WTC11 (cell line): ENCODE data around the gene SH3PXD2A. TPM values are rescaled to one million over a fixed set of nuclear protein-coding genes. Genes with fewer than 3 reads are reported as not detected.

ENCODE experiments used
- ATAC-seq: fragments of 200-7000 bp; cut with Tn5 transposase; 2 replicates; pipeline ENCODE4 v1.10.0; 2021; ENCODE audit warnings: mild to moderate bottlenecking, moderate library complexity
- CTCF ChIA-PET: fragments of 300-600 bp; sonication (Branson Sonifier 250); formaldehyde crosslinking; loops from one replicate; lab custom pipeline; 2021; ENCODE audit warnings: antibody characterized with exemption; lab: Charles Lee
- POLR2A ChIA-PET: fragments of 350-600 bp; sonication (Branson Sonifier 250); formaldehyde crosslinking; loops from one replicate; lab custom pipeline; 2021; ENCODE audit warnings: antibody characterized with exemption; lab: Charles Lee
- DNase-seq: peaks from one replicate; pipeline ENCODE4 v3.0.0; 2021; ENCODE audit warnings: low spot score
- H3K27ac Mint-ChIP-seq: 2 replicates; pipeline ENCODE4 v1.8.0; 2021; ENCODE audit warnings: mixed read lengths
- H3K27me3 Mint-ChIP-seq: 2 replicates; pipeline ENCODE4 v1.8.0; 2021; ENCODE audit warnings: low read depth, mild to moderate bottlenecking, moderate library complexity, mixed read lengths
- H3K36me3 Mint-ChIP-seq: 2 replicates; pipeline ENCODE4 v1.8.0; 2021; ENCODE audit warnings: mixed read lengths
- H3K4me1 Mint-ChIP-seq: 2 replicates; pipeline ENCODE4 v1.8.0; 2022; ENCODE audit warnings: mixed read lengths
- H3K4me3 Mint-ChIP-seq: 2 replicates; pipeline ENCODE4 v1.8.0; 2021; ENCODE audit warnings: mild to moderate bottlenecking, moderate library complexity, mixed read lengths
- H3K9me3 Mint-ChIP-seq: 2 replicates; pipeline ENCODE4 v1.8.0; 2021; ENCODE audit warnings: mixed read lengths
- CREM ChIP-seq: sonication (generic); formaldehyde crosslinking; IDR thresholded peaks from 2 replicates; pipeline ENCODE4 v1.8.1; 2022; ENCODE audit warnings: mild to moderate bottlenecking, missing genetic modification reagents, moderate library complexity
- NFATC4 ChIP-seq: fragments of 250-450 bp; sonication (Bioruptor Pico); IDR thresholded peaks from 2 replicates; pipeline ENCODE4 v1.9.0; 2021; ENCODE audit warnings: mild to moderate bottlenecking
- NR3C1 ChIP-seq: sonication (generic); formaldehyde crosslinking; conservative IDR thresholded peaks from 2 replicates; pipeline ENCODE4 v1.8.1; 2023; ENCODE audit warnings: low read depth, mild to moderate bottlenecking, missing genetic modification reagents
- ZNF138 ChIP-seq: sonication (generic); formaldehyde crosslinking; conservative IDR thresholded peaks from 2 replicates; pipeline ENCODE4 v1.8.1; 2022; ENCODE audit warnings: mild to moderate bottlenecking, moderate library complexity, missing genetic modification reagents
- total RNA-seq: library from RNA; stranded (reverse); gene quantifications from 3 replicates; pipeline ENCODE4 v1.2.3, GENCODE V29; 2021
- TF ChIP-seq, protein P1 (sequence below): sonication (generic); formaldehyde crosslinking; IDR thresholded peaks from 2 replicates; pipeline ENCODE4 v1.8.0; 2023; ENCODE audit warnings: missing genetic modification reagents, mild to moderate bottlenecking, borderline replicate concordance
- TF ChIP-seq, protein P2 (sequence below): sonication (generic); formaldehyde crosslinking; IDR thresholded peaks from 2 replicates; pipeline ENCODE4 v1.8.0; 2022; ENCODE audit warnings: mild to moderate bottlenecking, missing genetic modification reagents
- TF ChIP-seq, protein P3 (sequence below): sonication (generic); formaldehyde crosslinking; IDR thresholded peaks from 2 replicates; pipeline ENCODE4 v1.8.1; 2022; ENCODE audit warnings: low read depth, missing genetic modification reagents, borderline replicate concordance
- TF ChIP-seq, protein P4 (sequence below): sonication (generic); formaldehyde crosslinking; IDR thresholded peaks from 2 replicates; pipeline ENCODE4 v1.8.1; 2023; ENCODE audit warnings: mild to moderate bottlenecking, missing genetic modification reagents
- TF ChIP-seq, protein P5 (sequence below): fragments of 250-450 bp; sonication (Bioruptor Pico); IDR thresholded peaks from 2 replicates; pipeline ENCODE4 v1.9.0; 2021; ENCODE audit warnings: moderate library complexity, mild to moderate bottlenecking, inconsistent platforms, borderline replicate concordance
- TF ChIP-seq, protein P6 (sequence below): sonication (generic); formaldehyde crosslinking; IDR thresholded peaks from 2 replicates; pipeline ENCODE4 v1.8.1; 2023; ENCODE audit warnings: mild to moderate bottlenecking, missing genetic modification reagents, borderline replicate concordance

Gene SH3PXD2A
- total RNA-seq, 1 experiment from 2014 or later: 15.7 TPM

DNA sequence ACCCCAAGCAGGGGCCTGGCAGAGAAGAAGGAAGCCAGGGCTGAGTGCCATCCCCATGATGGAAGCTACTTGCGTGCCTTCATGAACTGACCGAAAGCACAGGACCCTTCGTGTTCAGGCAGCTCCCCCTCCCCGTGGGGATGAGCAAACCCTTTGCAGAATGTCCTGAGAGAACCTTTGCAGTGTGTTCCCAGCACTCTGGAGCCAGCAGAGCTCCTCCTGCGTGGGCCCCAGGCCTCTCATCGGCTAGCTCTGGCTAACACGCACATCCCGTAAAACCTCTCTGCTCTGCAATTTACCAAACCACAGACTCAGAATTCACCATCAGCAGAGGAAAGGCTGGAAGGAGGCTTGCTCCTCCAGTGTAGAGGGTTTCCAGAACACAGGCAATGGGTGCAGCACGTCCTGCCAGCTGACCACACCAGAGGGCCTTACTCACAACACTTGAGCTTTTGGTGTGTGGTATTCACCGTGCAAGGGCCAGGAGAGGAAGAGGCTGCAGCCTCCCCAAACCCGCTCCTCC, 3.1 kb downstream of the SH3PXD2A start (continued):
- TF ChIP-seq, protein P1, sequence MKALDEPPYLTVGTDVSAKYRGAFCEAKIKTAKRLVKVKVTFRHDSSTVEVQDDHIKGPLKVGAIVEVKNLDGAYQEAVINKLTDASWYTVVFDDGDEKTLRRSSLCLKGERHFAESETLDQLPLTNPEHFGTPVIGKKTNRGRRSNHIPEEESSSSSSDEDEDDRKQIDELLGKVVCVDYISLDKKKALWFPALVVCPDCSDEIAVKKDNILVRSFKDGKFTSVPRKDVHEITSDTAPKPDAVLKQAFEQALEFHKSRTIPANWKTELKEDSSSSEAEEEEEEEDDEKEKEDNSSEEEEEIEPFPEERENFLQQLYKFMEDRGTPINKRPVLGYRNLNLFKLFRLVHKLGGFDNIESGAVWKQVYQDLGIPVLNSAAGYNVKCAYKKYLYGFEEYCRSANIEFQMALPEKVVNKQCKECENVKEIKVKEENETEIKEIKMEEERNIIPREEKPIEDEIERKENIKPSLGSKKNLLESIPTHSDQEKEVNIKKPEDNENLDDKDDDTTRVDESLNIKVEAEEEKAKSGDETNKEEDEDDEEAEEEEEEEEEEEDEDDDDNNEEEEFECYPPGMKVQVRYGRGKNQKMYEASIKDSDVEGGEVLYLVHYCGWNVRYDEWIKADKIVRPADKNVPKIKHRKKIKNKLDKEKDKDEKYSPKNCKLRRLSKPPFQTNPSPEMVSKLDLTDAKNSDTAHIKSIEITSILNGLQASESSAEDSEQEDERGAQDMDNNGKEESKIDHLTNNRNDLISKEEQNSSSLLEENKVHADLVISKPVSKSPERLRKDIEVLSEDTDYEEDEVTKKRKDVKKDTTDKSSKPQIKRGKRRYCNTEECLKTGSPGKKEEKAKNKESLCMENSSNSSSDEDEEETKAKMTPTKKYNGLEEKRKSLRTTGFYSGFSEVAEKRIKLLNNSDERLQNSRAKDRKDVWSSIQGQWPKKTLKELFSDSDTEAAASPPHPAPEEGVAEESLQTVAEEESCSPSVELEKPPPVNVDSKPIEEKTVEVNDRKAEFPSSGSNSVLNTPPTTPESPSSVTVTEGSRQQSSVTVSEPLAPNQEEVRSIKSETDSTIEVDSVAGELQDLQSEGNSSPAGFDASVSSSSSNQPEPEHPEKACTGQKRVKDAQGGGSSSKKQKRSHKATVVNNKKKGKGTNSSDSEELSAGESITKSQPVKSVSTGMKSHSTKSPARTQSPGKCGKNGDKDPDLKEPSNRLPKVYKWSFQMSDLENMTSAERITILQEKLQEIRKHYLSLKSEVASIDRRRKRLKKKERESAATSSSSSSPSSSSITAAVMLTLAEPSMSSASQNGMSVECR (CRISPR knock-in tag): no peak
- TF ChIP-seq, protein P2, sequence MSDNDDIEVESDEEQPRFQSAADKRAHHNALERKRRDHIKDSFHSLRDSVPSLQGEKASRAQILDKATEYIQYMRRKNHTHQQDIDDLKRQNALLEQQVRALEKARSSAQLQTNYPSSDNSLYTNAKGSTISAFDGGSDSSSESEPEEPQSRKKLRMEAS (CRISPR knock-in tag): no peak
- TF ChIP-seq NR3C1: no peak
- TF ChIP-seq, protein P3, sequence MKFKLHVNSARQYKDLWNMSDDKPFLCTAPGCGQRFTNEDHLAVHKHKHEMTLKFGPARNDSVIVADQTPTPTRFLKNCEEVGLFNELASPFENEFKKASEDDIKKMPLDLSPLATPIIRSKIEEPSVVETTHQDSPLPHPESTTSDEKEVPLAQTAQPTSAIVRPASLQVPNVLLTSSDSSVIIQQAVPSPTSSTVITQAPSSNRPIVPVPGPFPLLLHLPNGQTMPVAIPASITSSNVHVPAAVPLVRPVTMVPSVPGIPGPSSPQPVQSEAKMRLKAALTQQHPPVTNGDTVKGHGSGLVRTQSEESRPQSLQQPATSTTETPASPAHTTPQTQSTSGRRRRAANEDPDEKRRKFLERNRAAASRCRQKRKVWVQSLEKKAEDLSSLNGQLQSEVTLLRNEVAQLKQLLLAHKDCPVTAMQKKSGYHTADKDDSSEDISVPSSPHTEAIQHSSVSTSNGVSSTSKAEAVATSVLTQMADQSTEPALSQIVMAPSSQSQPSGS (CRISPR knock-in tag): no peak
- TF ChIP-seq, protein P4, sequence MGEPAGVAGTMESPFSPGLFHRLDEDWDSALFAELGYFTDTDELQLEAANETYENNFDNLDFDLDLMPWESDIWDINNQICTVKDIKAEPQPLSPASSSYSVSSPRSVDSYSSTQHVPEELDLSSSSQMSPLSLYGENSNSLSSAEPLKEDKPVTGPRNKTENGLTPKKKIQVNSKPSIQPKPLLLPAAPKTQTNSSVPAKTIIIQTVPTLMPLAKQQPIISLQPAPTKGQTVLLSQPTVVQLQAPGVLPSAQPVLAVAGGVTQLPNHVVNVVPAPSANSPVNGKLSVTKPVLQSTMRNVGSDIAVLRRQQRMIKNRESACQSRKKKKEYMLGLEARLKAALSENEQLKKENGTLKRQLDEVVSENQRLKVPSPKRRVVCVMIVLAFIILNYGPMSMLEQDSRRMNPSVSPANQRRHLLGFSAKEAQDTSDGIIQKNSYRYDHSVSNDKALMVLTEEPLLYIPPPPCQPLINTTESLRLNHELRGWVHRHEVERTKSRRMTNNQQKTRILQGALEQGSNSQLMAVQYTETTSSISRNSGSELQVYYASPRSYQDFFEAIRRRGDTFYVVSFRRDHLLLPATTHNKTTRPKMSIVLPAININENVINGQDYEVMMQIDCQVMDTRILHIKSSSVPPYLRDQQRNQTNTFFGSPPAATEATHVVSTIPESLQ: no peak
- TF ChIP-seq CREM (CRISPR knock-in tag): no peak

DNA sequence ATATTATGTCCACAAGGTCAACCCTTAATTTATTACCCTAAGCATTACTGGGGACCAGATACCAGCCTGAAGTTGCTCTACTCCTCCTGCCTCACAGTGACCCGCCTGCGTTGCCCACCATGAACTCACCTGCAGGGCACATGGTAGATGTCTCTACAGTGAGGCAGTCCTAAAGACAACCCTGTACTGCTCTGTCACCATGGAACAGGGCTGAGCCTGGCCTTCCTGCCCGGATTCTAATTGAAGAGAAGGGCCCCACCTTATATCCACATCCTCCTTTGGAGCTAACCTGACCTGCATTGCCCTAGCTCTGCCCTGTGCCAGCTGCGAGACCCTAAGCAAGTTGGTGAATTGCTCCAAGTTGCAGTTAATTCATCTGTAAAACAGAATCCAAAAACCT, 4.1 kb downstream of the SH3PXD2A start:
- no peak for ATAC-seq
- H3K27ac Mint-ChIP-seq: no peak overlapping the region
- H3K9me3 Mint-ChIP-seq: no peaks in the 10 kb centered on the region
- H3K4me1 Mint-ChIP-seq: peaks cover 35% of the 10 kb centered on the region
- DNase-seq: no peak
- peaks cover 26% of the 10 kb centered on the region for H3K27me3 Mint-ChIP-seq
- TF ChIP-seq NFATC4 (no peak), ZNF138 (CRISPR knock-in tag) (no peak)
- POLR2A ChIA-PET: no interaction called here
- no peaks in the 10 kb centered on the region for H3K36me3 Mint-ChIP-seq
- CTCF ChIA-PET: interaction anchor here (0.6 to 6.4 kb wide), 2 partner anchors 139 to 146 kb away, joined by 3 to 64 read pairs; no protein-coding TSS in a partner anchor
- no peak overlapping the region for H3K4me3 Mint-ChIP-seq

DNA sequence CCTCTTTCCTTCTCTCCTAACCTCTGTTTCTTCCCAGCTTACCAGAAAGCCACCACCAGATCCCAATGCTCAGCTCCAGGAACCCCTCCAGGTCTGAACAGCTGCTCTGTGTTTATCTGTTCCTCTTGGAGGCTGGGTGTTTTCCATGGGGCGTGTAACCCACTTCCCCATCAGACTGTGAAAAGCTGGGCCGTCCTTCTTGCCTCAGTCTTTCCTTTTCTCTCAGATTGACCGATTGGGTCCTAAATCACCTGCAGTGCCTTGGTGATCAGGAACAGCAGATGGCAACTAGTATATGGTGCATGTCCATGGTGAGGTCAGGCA, 4.8 kb downstream of the SH3PXD2A start:
- CTCF ChIA-PET: no interaction called here
- peaks cover 40% of the 10 kb centered on the region for H3K4me1 Mint-ChIP-seq
- no peak overlapping the region for H3K27ac Mint-ChIP-seq
- ATAC-seq: no peak
- TF ChIP-seq, protein P5, sequence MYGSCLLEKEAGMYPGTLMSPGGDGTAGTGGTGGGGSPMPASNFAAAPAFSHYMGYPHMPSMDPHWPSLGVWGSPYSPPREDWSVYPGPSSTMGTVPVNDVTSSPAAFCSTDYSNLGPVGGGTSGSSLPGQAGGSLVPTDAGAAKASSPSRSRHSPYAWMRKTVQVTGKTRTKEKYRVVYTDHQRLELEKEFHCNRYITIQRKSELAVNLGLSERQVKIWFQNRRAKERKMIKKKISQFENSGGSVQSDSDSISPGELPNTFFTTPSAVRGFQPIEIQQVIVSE: no peak
- TF ChIP-seq, protein P6, sequence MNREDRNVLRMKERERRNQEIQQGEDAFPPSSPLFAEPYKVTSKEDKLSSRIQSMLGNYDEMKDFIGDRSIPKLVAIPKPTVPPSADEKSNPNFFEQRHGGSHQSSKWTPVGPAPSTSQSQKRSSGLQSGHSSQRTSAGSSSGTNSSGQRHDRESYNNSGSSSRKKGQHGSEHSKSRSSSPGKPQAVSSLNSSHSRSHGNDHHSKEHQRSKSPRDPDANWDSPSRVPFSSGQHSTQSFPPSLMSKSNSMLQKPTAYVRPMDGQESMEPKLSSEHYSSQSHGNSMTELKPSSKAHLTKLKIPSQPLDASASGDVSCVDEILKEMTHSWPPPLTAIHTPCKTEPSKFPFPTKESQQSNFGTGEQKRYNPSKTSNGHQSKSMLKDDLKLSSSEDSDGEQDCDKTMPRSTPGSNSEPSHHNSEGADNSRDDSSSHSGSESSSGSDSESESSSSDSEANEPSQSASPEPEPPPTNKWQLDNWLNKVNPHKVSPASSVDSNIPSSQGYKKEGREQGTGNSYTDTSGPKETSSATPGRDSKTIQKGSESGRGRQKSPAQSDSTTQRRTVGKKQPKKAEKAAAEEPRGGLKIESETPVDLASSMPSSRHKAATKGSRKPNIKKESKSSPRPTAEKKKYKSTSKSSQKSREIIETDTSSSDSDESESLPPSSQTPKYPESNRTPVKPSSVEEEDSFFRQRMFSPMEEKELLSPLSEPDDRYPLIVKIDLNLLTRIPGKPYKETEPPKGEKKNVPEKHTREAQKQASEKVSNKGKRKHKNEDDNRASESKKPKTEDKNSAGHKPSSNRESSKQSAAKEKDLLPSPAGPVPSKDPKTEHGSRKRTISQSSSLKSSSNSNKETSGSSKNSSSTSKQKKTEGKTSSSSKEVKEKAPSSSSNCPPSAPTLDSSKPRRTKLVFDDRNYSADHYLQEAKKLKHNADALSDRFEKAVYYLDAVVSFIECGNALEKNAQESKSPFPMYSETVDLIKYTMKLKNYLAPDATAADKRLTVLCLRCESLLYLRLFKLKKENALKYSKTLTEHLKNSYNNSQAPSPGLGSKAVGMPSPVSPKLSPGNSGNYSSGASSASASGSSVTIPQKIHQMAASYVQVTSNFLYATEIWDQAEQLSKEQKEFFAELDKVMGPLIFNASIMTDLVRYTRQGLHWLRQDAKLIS: no peak
- TF ChIP-seq, all 79 proteins: peak for 0
- no peak for DNase-seq
- H3K27me3 Mint-ChIP-seq: peaks cover 22% of the 10 kb centered on the region
- no peak overlapping the region for H3K4me3 Mint-ChIP-seq
- POLR2A ChIA-PET: no interaction called here
- no peaks in the 10 kb centered on the region for H3K9me3 Mint-ChIP-seq
- H3K36me3 Mint-ChIP-seq: no peaks in the 10 kb centered on the region
